PFSK-1 (cell line): ENCODE measurements around the gene CAP1.

Experiments used
- POLR2AphosphoS5 ChIP-seq: IDR thresholded peaks from 2 replicates; pipeline ENCODE4 v1.6.1; 2012; ENCODE audit warnings: low read depth, mild to moderate bottlenecking, control low read depth, low read length, moderate library complexity
- TF ChIP-seq, protein P1 (sequence below), 2 experiments: IDR thresholded peaks; 2 replicates each; pipeline versions ENCODE4 v1.6.1 to v1.8.0; 2011 to 2012; ENCODE audit warnings: low read depth in 2 of 2, low read length in 2 of 2, control low read depth in 1 of 2, inconsistent platforms in 1 of 2, mild to moderate bottlenecking in 1 of 2, moderate library complexity in 1 of 2; ENCODE audit not compliant: insufficient read depth in 1 of 2

DNA sequence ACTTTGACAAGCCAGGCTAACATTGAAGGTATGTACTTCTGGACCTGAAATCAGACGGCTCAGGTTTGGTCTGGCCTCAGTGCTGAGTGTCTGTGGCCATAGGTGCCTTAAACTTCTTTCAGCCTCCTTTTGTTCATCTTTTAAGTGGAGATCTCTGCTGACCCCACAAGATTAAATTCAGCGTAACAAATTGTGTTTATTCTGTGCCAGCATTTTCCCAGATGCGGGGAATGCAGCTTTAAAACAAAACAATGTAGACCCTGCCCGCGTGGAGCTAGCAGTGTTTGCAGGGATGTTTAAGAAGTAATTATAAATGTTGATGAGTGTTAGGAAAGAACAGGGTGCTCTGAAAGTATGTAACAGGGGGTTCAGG, 923 bp downstream of the CAP1 start:
- no peak for TF ChIP-seq POLR2AphosphoS5
- TF ChIP-seq, protein P1, sequence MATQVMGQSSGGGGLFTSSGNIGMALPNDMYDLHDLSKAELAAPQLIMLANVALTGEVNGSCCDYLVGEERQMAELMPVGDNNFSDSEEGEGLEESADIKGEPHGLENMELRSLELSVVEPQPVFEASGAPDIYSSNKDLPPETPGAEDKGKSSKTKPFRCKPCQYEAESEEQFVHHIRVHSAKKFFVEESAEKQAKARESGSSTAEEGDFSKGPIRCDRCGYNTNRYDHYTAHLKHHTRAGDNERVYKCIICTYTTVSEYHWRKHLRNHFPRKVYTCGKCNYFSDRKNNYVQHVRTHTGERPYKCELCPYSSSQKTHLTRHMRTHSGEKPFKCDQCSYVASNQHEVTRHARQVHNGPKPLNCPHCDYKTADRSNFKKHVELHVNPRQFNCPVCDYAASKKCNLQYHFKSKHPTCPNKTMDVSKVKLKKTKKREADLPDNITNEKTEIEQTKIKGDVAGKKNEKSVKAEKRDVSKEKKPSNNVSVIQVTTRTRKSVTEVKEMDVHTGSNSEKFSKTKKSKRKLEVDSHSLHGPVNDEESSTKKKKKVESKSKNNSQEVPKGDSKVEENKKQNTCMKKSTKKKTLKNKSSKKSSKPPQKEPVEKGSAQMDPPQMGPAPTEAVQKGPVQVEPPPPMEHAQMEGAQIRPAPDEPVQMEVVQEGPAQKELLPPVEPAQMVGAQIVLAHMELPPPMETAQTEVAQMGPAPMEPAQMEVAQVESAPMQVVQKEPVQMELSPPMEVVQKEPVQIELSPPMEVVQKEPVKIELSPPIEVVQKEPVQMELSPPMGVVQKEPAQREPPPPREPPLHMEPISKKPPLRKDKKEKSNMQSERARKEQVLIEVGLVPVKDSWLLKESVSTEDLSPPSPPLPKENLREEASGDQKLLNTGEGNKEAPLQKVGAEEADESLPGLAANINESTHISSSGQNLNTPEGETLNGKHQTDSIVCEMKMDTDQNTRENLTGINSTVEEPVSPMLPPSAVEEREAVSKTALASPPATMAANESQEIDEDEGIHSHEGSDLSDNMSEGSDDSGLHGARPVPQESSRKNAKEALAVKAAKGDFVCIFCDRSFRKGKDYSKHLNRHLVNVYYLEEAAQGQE (IDR thresholded peaks at IDR 0.05; ENCODE audit: insufficient read depth in 1 of 2, low read depth in 2 of 2, low read length in 2 of 2) = no peak
